Measurements from ENCODE around the gene MRPL43.

DNA sequence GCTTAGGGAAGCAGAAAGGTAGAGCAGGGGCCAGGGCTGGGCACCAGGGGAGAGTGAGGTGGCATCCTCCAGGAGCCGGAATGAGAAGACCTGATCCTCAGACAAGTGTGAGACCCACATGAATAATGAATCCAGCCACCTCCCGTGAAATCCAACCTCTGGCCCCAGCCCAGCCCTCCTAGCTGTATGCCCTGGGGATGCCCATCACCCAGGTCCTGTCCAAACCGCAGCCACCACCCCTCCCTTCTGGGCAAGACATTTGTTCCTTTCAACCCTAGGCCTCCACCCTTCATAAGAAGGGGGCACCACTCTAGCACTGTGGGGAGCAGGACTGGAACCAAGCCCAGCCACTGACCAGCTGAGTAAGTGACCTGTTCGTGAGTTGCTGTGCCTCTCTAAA lies 33.9 kb upstream of the MRPL43 start:
- TF ChIP-seq CTCF (IDR thresholded peaks at IDR 0.05) (no peak), POLR2AphosphoS5 (IDR thresholded peaks at IDR 0.05) (no peak)
